Measurements from ENCODE around the gene SEMG1.

The SEMG1 gene

DNA sequence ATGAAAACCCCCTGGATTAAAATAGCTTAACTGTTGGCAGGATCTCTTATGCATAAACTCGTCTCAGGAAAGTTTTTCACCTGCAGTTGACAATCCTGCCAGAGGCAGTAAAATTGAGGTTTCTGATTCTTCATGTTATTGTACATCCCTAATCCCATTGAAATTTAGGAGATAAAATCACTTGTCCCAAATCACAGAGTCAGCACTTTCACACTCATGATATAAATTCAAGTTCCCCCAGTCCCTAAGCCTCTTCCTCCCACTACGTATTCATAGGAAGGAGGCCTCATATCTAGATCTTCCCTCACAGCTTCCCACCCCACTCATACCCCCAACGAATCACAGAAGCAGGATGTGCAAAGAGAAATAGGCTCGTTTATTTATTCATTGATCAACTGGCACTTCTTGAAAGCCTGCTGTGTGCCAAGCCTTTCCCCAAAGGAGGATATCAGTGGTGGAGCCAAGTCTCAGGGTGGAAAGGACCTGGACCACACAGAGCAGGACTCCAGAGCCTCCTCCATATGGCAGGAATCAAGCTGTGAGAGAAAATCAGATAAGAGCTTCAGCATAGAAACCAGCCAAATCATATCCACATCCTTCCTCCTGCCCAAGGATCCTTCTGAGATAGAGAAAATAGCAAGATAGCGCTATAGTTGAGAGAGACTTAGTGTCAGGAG lies 45.2 kb downstream of the SEMG1 start:
- in situ Hi-C loops (cut with MboI; ENCODE audit: low pct_unique_long_range_greater_than_20kb, low sequenced_read_pairs, unreplicated experiment) = no loop called here
- TF ChIP-seq, protein P1, sequence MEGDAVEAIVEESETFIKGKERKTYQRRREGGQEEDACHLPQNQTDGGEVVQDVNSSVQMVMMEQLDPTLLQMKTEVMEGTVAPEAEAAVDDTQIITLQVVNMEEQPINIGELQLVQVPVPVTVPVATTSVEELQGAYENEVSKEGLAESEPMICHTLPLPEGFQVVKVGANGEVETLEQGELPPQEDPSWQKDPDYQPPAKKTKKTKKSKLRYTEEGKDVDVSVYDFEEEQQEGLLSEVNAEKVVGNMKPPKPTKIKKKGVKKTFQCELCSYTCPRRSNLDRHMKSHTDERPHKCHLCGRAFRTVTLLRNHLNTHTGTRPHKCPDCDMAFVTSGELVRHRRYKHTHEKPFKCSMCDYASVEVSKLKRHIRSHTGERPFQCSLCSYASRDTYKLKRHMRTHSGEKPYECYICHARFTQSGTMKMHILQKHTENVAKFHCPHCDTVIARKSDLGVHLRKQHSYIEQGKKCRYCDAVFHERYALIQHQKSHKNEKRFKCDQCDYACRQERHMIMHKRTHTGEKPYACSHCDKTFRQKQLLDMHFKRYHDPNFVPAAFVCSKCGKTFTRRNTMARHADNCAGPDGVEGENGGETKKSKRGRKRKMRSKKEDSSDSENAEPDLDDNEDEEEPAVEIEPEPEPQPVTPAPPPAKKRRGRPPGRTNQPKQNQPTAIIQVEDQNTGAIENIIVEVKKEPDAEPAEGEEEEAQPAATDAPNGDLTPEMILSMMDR (IDR thresholded peaks at IDR 0.05; ENCODE audit: extremely low read depth, insufficient read depth, missing control alignments) = no peak
- DNase-seq (ENCODE audit: low spot score) = no peak

DNA sequence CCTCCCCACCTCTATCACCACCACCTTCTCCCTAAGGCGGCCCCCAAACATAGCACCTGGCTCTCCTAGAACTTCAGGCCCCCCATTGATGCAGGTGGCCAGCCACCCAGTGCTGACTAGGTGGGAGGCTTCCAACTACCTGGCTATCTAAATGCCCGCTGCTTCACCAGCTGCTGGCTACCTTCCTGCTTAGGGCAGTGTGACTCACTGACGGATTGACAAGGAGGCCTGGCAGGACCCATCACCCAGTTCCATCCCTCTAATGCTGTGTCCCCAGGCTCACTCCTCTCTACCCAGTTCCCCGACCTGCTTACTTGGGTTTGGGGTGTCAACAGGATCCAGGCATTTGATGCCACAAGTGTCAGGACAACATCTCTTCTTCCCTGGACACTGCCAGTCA lies 46.4 kb downstream of the SEMG1 start:
- DNase-seq (ENCODE audit: low spot score) = no peak
- in situ Hi-C loops (cut with MboI; ENCODE audit: low pct_unique_long_range_greater_than_20kb, low sequenced_read_pairs, unreplicated experiment) = no loop called here
- TF ChIP-seq, protein P1 (IDR thresholded peaks at IDR 0.05; ENCODE audit: extremely low read depth, insufficient read depth, missing control alignments) = no peak

- peak; percentile 26 for DNase-seq (ENCODE audit: low spot score)
- TF ChIP-seq, protein P1 (IDR thresholded peaks at IDR 0.05; ENCODE audit: extremely low read depth, insufficient read depth, missing control alignments) = no peak
- in situ Hi-C loops (cut with MboI; ENCODE audit: low pct_unique_long_range_greater_than_20kb, low sequenced_read_pairs, unreplicated experiment) = no loop called here
These were observed 47.8 kb downstream of the SEMG1 start, which contains the start of gene SLPI for GRCh38 chr20:45254383-45255262. SLPI (minus strand) TSS chr20:45254564; CDS start chr20:45254543, 21 bp downstream.

GRCh38 chr20:45257161-45257560 lies 50.3 kb downstream of the SEMG1 start:
- DNase-seq (ENCODE audit: low spot score) = no peak
- in situ Hi-C loops (cut with MboI; ENCODE audit: low pct_unique_long_range_greater_than_20kb, low sequenced_read_pairs, unreplicated experiment) = no loop called here
- TF ChIP-seq, protein P1 (IDR thresholded peaks at IDR 0.05; ENCODE audit: extremely low read depth, insufficient read depth, missing control alignments) = no peak

DNA sequence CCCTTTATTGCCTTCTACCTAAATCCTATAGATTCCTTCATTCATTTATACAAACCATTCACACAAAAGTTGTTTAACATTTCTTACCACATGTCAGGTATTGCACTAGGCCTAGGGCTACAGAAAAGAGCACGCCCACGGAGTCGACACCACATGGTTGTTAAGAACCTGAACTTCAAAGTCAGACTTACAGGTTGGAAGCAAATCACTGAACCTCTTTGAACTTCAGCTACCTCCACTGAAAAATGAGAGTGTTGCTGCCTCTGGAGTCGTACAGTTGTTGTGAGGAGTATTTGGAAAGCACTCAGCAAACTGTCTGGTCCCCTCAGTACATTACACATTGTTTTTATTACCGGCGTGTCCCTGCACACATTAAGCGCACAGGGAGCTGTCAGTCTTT lies 50.9 kb downstream of the SEMG1 start:
- TF ChIP-seq, protein P1 (IDR thresholded peaks at IDR 0.05; ENCODE audit: extremely low read depth, insufficient read depth, missing control alignments) = no peak
- no peak for DNase-seq (ENCODE audit: low spot score)
- in situ Hi-C loops (cut with MboI; ENCODE audit: low pct_unique_long_range_greater_than_20kb, low sequenced_read_pairs, unreplicated experiment) = no loop called here

DNA sequence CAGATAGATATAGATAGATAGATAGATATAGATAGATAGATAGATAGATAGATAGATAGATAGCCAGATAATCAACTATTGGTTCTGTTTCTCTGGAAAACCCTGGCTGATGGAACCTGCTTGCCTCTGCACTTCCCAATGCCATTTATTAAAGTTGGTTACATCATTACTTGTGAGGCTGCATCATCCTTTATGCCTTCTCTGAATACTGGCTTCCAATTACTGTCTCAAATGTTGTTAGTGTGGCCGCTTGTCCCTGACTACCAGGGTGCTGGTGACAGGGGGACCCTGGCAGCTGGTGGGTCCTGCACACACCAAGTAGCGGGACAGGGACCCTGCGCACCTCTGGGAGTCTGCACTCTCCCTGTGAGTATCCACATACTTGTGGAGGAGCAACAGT lies 51.4 kb downstream of the SEMG1 start:
- TF ChIP-seq, protein P1 (IDR thresholded peaks at IDR 0.05; ENCODE audit: extremely low read depth, insufficient read depth, missing control alignments) = no peak
- DNase-seq (ENCODE audit: low spot score) = no peak
- in situ Hi-C loops (cut with MboI; ENCODE audit: low pct_unique_long_range_greater_than_20kb, low sequenced_read_pairs, unreplicated experiment) = no loop called here
